ENCODE measurements around the gene DBN1.

Gene DBN1

GRCh38 chr5:177455036-177455660, 18.3 kb downstream of the DBN1 start:
- peak; percentile 58 for DNase-seq

GRCh38 chr5:177454397-177455035, 18.9 kb downstream of the DBN1 start:
- peak; percentile 82 for DNase-seq

- DNase-seq = no peak
Observed at GRCh38 chr5:177453852-177454396, 19.5 kb downstream of the DBN1 start.

GRCh38 chr5:177452688-177453638, 20.5 kb downstream of the DBN1 start:
- DNase-seq = no peak

GRCh38 chr5:177450667-177451424, 22.6 kb downstream of the DBN1 start:
- no peak for DNase-seq

GRCh38 chr5:177449140-177450061, 24.0 kb downstream of the DBN1 start:
- no peak for DNase-seq

- no peak for DNase-seq
Observed at GRCh38 chr5:177448244-177448950, 25.0 kb downstream of the DBN1 start.

GRCh38 chr5:177447611-177448243, 25.7 kb downstream of the DBN1 start:
- DNase-seq = peak; percentile 83

GRCh38 chr5:177447066-177447610, 26.3 kb downstream of the DBN1 start:
- peak; percentile 51 for DNase-seq

- peak; percentile 67 for DNase-seq
Observed at GRCh38 chr5:177446200-177447065, 27.0 kb downstream of the DBN1 start, which contains the start of gene PRR7. Gene PRR7, plus strand, starts transcription at chr5:177446814. Its CDS starts 8,254 bp downstream, at chr5:177455068.

- no peak for DNase-seq
Observed at GRCh38 chr5:177445917-177446199, 27.6 kb downstream of the DBN1 start.

- no peak for DNase-seq
Observed at GRCh38 chr5:177445052-177445916, 28.1 kb downstream of the DBN1 start.

GRCh38 chr5:177444106-177445051, 29.1 kb downstream of the DBN1 start:
- no peak for DNase-seq

GRCh38 chr5:177443144-177443983, 30.1 kb downstream of the DBN1 start:
- DNase-seq = no peak

- no peak for DNase-seq
Observed at GRCh38 chr5:177442066-177442826, 31.2 kb downstream of the DBN1 start.

Data from HCEC 1CT (cell line).